Measurements from ENCODE around the gene PARD3.
"Not testable (repeated sequence)": the region's sequence is repeated elsewhere in the genome, so short reads cannot be mapped to it uniquely, and the experiment has no call there.

The PARD3 gene

GRCh38 chr10:34762603-34763299 lies 52.3 kb downstream of the PARD3 start:
- DNase-seq = no peak

GRCh38 chr10:34762156-34762555 lies 52.9 kb downstream of the PARD3 start:
- no peak for DNase-seq

- no peak for DNase-seq
Observed at GRCh38 chr10:34761453-34761852, 53.6 kb downstream of the PARD3 start.

- no peak for DNase-seq
Observed at GRCh38 chr10:34760606-34761005, 54.5 kb downstream of the PARD3 start.

GRCh38 chr10:34759837-34760215 lies 55.3 kb downstream of the PARD3 start:
- no peak for DNase-seq

GRCh38 chr10:34759161-34759836 lies 55.8 kb downstream of the PARD3 start:
- no peak for DNase-seq

GRCh38 chr10:34758447-34758996 lies 56.6 kb downstream of the PARD3 start:
- no peak for DNase-seq

- no peak for DNase-seq
Observed at GRCh38 chr10:34757933-34758332, 57.2 kb downstream of the PARD3 start.

- not testable (repeated sequence) for DNase-seq
Observed at GRCh38 chr10:34757181-34757580, 57.9 kb downstream of the PARD3 start.

- DNase-seq = no peak
Observed at GRCh38 chr10:34756584-34756983, 58.5 kb downstream of the PARD3 start.

- no peak for DNase-seq
Observed at GRCh38 chr10:34753014-34753757, 61.9 kb downstream of the PARD3 start.

GRCh38 chr10:34751272-34751671 lies 63.8 kb downstream of the PARD3 start:
- DNase-seq = no peak

GRCh38 chr10:34750795-34751194 lies 64.3 kb downstream of the PARD3 start:
- DNase-seq = not testable (repeated sequence)

GRCh38 chr10:34748767-34749166 lies 66.3 kb downstream of the PARD3 start:
- DNase-seq = no peak

GRCh38 chr10:34748357-34748756 lies 66.7 kb downstream of the PARD3 start:
- no peak for DNase-seq

GRCh38 chr10:34746094-34746493 lies 69.0 kb downstream of the PARD3 start:
- DNase-seq = no peak

GRCh38 chr10:34745244-34745643 lies 69.9 kb downstream of the PARD3 start:
- no peak for DNase-seq

GRCh38 chr10:34744590-34744989 lies 70.5 kb downstream of the PARD3 start:
- no peak for DNase-seq

GRCh38 chr10:34743814-34744213 lies 71.3 kb downstream of the PARD3 start:
- no peak for DNase-seq

- DNase-seq = no peak
Observed at GRCh38 chr10:34742456-34742855, 72.6 kb downstream of the PARD3 start.

GRCh38 chr10:34741087-34741486 lies 74.0 kb downstream of the PARD3 start:
- DNase-seq = not testable (repeated sequence)

- DNase-seq = no peak
Observed at GRCh38 chr10:34740321-34740720, 74.8 kb downstream of the PARD3 start.

GRCh38 chr10:34739915-34740314 lies 75.2 kb downstream of the PARD3 start:
- DNase-seq = no peak

- no peak for DNase-seq
Observed at GRCh38 chr10:34737772-34738169, 77.3 kb downstream of the PARD3 start.
